HG02884 (cell line): ENCODE measurements around the gene ZNF69.

Experiments used
- ATAC-seq: cut with Tn5 transposase; IDR thresholded peaks from one replicate; pipeline ENCODE4 v1.9.1; 2021; ENCODE audit warnings: mild to moderate bottlenecking, moderate library complexity; ENCODE audit not compliant: unreplicated experiment

The ZNF69 gene

GRCh38 chr19:11950312-11950711 lies 62.7 kb downstream of the ZNF69 start:
- ATAC-seq, result no peak
